GM12874 (cell line): Measurements from ENCODE around the gene CYP26B1.

Experiments used
- CTCF ChIP-seq: IDR thresholded peaks from 2 replicates; pipeline ENCODE4 v1.5.1; 2011; ENCODE audit warnings: low read depth, mild to moderate bottlenecking, control low read depth, low read length, moderate library complexity; ENCODE audit not compliant: insufficient read depth

The CYP26B1 gene

GRCh38 chr2:72144274-72144631 is 3.4 kb downstream of the CYP26B1 start:
- TF ChIP-seq CTCF, result no peak

- TF ChIP-seq CTCF, result no peak
Observed at GRCh38 chr2:72143441-72144273, 4.0 kb downstream of the CYP26B1 start.

GRCh38 chr2:72142570-72143440 is 4.9 kb downstream of the CYP26B1 start:
- no peak for TF ChIP-seq CTCF

- no peak for TF ChIP-seq CTCF
Observed at GRCh38 chr2:72141881-72142451, 5.7 kb downstream of the CYP26B1 start.

GRCh38 chr2:72141032-72141645 is 6.5 kb downstream of the CYP26B1 start:
- TF ChIP-seq CTCF, result no peak

- TF ChIP-seq CTCF, result no peak
Observed at GRCh38 chr2:72140621-72140960, 7.1 kb downstream of the CYP26B1 start.
